ENCODE measurements around the gene OCLN.
"Not testable (repeated sequence)": the region's sequence is repeated elsewhere in the genome, so short reads cannot be mapped to it uniquely, and the experiment has no call there.

The OCLN gene

DNA sequence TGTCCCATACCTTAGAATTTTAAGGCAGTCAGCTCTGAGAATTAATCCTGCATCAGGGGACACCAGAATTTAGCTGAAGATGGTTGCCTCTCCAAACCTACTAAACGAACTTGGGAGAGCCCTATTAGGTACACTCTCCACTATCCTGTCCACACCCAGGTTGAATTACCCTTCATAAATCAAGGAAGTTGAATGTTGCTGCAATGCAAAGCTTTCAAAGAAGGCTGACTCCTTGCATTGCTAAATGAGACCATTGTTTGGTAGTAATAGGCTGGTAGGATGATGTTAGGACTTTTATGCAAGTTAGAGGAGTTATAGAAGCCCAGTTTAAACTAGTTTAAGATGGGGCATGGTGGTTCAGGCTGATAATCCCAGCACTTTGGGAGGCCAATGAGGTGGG, 48.8 kb downstream of the OCLN start:
- H2BK12ac ChIP-seq (ENCODE audit: low read length in 2 of 2); H2BK5ac ChIP-seq (ENCODE audit: low read depth, low read length, poor library complexity, severe bottlenecking); H3K27ac ChIP-seq (ENCODE audit: low read length, poor library complexity, severe bottlenecking); H2BK120ac ChIP-seq (ENCODE audit: low read depth, low read length); DNase-seq; H3K4me2 ChIP-seq (ENCODE audit: low read length, poor library complexity, severe bottlenecking); H2BK15ac ChIP-seq (ENCODE audit: low read depth, poor library complexity, severe bottlenecking); H3K79me1 ChIP-seq (replicated peaks; ENCODE audit: low read length, poor library complexity, severe bottlenecking); H4K91ac ChIP-seq (ENCODE audit: low read length); H3K36me3 ChIP-seq (ENCODE audit: control insufficient read depth in 1 of 2, insufficient read depth in 2 of 2, low read depth in 1 of 2, low read length in 2 of 2); H3K4me3 ChIP-seq (ENCODE audit: insufficient read depth in 1 of 2, low read depth in 1 of 2, low read length in 2 of 2); H3K9ac ChIP-seq (ENCODE audit: low read length); H3K27me3 ChIP-seq (ENCODE audit: control insufficient read depth in 1 of 2, insufficient read depth in 1 of 2, low read length in 2 of 2); H3K23ac ChIP-seq (ENCODE audit: low read length in 2 of 2); H3K4me1 ChIP-seq (ENCODE audit: control insufficient read depth, insufficient read depth, low read depth, low read length); H3K14ac ChIP-seq (ENCODE audit: low read length in 2 of 2); H2AK5ac ChIP-seq (ENCODE audit: low read length, severe bottlenecking); H3K18ac ChIP-seq (ENCODE audit: low read depth in 1 of 2, low read length in 2 of 2); H3K9me3 ChIP-seq (ENCODE audit: control insufficient read depth, low read length); H2AFZ ChIP-seq (ENCODE audit: low read depth, low read length); H3K4ac ChIP-seq (ENCODE audit: low read depth in 1 of 2, low read length in 2 of 2); H4K8ac ChIP-seq (ENCODE audit: low read length): not testable (repeated sequence)
- no CpG with 5 or more reads among the region's 1 CpG for WGBS

DNA sequence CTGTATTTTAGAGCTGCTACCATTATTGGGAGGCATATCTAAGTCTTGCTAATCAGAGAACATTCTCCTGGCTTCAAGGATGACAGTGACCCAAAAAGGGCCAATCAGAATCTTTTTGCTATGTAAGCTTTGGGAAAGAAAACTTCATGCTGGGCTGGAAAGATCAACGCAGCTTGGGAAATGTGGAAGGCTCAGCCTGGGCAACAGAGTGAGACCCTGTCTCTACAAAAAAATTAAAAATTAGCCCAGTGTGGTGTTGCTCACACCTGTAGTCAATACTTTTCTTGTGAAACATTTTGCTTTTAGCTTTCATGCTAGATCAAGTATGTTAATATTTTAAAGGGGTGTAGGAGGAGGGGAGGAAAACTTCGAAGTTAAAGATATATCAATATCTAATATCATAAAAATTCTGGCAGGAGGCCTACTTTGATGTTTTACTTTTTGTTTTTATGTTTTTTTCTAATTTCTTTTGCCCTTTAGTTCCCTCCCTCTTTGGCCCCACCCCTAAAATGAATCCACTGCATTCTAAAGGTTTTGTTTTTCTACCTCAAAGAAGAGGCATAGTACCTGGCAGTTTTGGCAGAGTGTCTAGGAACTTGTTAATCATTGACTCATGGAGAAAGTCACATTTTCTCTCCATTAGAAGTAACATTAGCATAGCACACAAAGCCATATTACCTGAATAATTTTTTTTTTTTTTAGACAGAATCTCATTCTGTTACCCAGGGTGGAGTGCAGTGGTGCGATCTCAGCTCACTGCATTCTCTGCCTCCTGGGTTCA, 50.4 kb downstream of the OCLN start:
- DNase-seq; H2AFZ ChIP-seq (ENCODE audit: low read depth, low read length): not testable (repeated sequence)

GRCh38 chr5:69544602-69545001, 52.0 kb downstream of the OCLN start:
- H3K27me3 ChIP-seq (ENCODE audit: control insufficient read depth in 1 of 2, insufficient read depth in 1 of 2, low read length in 2 of 2); H2BK120ac ChIP-seq (ENCODE audit: low read depth, low read length); H3K23ac ChIP-seq (ENCODE audit: low read length in 2 of 2); H3K4ac ChIP-seq (ENCODE audit: low read depth in 1 of 2, low read length in 2 of 2); H3K9me3 ChIP-seq (ENCODE audit: control insufficient read depth, low read length); H4K91ac ChIP-seq (ENCODE audit: low read length); H2BK5ac ChIP-seq (ENCODE audit: low read depth, low read length, poor library complexity, severe bottlenecking); H3K18ac ChIP-seq (ENCODE audit: low read depth in 1 of 2, low read length in 2 of 2); H3K27ac ChIP-seq (ENCODE audit: low read length, poor library complexity, severe bottlenecking); H3K9ac ChIP-seq (ENCODE audit: low read length); H4K8ac ChIP-seq (ENCODE audit: low read length); H2AFZ ChIP-seq (ENCODE audit: low read depth, low read length); H3K14ac ChIP-seq (ENCODE audit: low read length in 2 of 2); H3K4me1 ChIP-seq (ENCODE audit: control insufficient read depth, insufficient read depth, low read depth, low read length); H2AK5ac ChIP-seq (ENCODE audit: low read length, severe bottlenecking); H3K79me1 ChIP-seq (replicated peaks; ENCODE audit: low read length, poor library complexity, severe bottlenecking); H3K4me3 ChIP-seq (ENCODE audit: insufficient read depth in 1 of 2, low read depth in 1 of 2, low read length in 2 of 2); H2BK12ac ChIP-seq (ENCODE audit: low read length in 2 of 2); H3K4me2 ChIP-seq (ENCODE audit: low read length, poor library complexity, severe bottlenecking); DNase-seq; H3K36me3 ChIP-seq (ENCODE audit: control insufficient read depth in 1 of 2, insufficient read depth in 2 of 2, low read depth in 1 of 2, low read length in 2 of 2); H2BK15ac ChIP-seq (ENCODE audit: low read depth, poor library complexity, severe bottlenecking): not testable (repeated sequence)
- no CpG with 5 or more reads among the region's 7 CpGs for WGBS

More for the DNA sequence above, 50.4 kb downstream of the OCLN start:
- not testable (repeated sequence) for H3K79me1 ChIP-seq (replicated peaks; ENCODE audit: low read length, poor library complexity, severe bottlenecking); H3K27me3 ChIP-seq (ENCODE audit: control insufficient read depth in 1 of 2, insufficient read depth in 1 of 2, low read length in 2 of 2); H3K27ac ChIP-seq (ENCODE audit: low read length, poor library complexity, severe bottlenecking); H3K23ac ChIP-seq (ENCODE audit: low read length in 2 of 2); H2BK15ac ChIP-seq (ENCODE audit: low read depth, poor library complexity, severe bottlenecking); H4K8ac ChIP-seq (ENCODE audit: low read length); H3K4me2 ChIP-seq (ENCODE audit: low read length, poor library complexity, severe bottlenecking); H3K4ac ChIP-seq (ENCODE audit: low read depth in 1 of 2, low read length in 2 of 2); H3K4me3 ChIP-seq (ENCODE audit: insufficient read depth in 1 of 2, low read depth in 1 of 2, low read length in 2 of 2); H3K14ac ChIP-seq (ENCODE audit: low read length in 2 of 2); H4K91ac ChIP-seq (ENCODE audit: low read length); H2AK5ac ChIP-seq (ENCODE audit: low read length, severe bottlenecking); H3K4me1 ChIP-seq (ENCODE audit: control insufficient read depth, insufficient read depth, low read depth, low read length); H3K18ac ChIP-seq (ENCODE audit: low read depth in 1 of 2, low read length in 2 of 2); H2BK5ac ChIP-seq (ENCODE audit: low read depth, low read length, poor library complexity, severe bottlenecking); H2BK12ac ChIP-seq (ENCODE audit: low read length in 2 of 2); H2BK120ac ChIP-seq (ENCODE audit: low read depth, low read length); H3K9ac ChIP-seq (ENCODE audit: low read length); H3K9me3 ChIP-seq (ENCODE audit: control insufficient read depth, low read length); H3K36me3 ChIP-seq (ENCODE audit: control insufficient read depth in 1 of 2, insufficient read depth in 2 of 2, low read depth in 1 of 2, low read length in 2 of 2)
- no CpG with 5 or more reads among the region's 3 CpGs for WGBS

DNA sequence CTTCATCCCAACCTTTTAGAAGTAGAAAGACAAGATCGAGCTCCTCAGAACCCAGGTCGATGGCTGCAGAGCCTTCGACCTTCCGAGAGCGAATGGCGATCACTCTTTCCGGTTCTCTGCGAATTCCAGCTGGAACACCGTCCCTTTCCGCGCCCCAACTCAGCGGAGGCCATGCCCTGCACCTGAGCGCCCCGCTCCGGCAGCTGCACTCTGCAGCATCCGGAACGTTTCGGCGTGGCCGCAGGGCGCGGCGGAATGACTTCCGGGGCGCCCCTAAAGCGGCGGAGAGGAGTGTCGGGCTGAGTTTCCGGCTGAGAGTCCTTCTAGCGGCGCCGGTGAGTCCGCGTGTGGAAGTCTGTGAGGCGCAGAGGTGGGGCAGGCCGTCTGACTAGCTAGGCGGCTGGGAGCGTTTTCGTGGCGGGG, 67.3 kb downstream of the OCLN start, which contains the start of gene GTF2H2C:
Gene GTF2H2C (plus strand): TSS at position 284 of the 423 bp plus-strand sequence. CDS start 4,942 bp downstream, outside the sequence.
- H3K4me3 ChIP-seq (ENCODE audit: insufficient read depth in 1 of 2, low read depth in 1 of 2, low read length in 2 of 2): peak within 1 kb of the TSS; percentile 50 to 69
- H3K4me2 ChIP-seq (ENCODE audit: low read length, poor library complexity, severe bottlenecking): peak within 1 kb of the TSS; percentile 58
- peak within 1 kb of the TSS; percentile 70 for H3K9ac ChIP-seq (ENCODE audit: low read length)
- H3K27ac ChIP-seq (ENCODE audit: low read length, poor library complexity, severe bottlenecking): peak within 1 kb of the TSS; percentile 69
- 5% methylated on average over 13 of the region's 40 CpGs for WGBS
- H2AFZ ChIP-seq (ENCODE audit: low read depth, low read length); H2AK5ac ChIP-seq (ENCODE audit: low read length, severe bottlenecking); H3K4me1 ChIP-seq (ENCODE audit: control insufficient read depth, insufficient read depth, low read depth, low read length); H3K27me3 ChIP-seq (ENCODE audit: control insufficient read depth in 1 of 2, insufficient read depth in 1 of 2, low read length in 2 of 2); H4K8ac ChIP-seq (ENCODE audit: low read length); H3K23ac ChIP-seq (ENCODE audit: low read length in 2 of 2); H2BK5ac ChIP-seq (ENCODE audit: low read depth, low read length, poor library complexity, severe bottlenecking); H3K18ac ChIP-seq (ENCODE audit: low read depth in 1 of 2, low read length in 2 of 2); H2BK120ac ChIP-seq (ENCODE audit: low read depth, low read length); H4K91ac ChIP-seq (ENCODE audit: low read length); H3K4ac ChIP-seq (ENCODE audit: low read depth in 1 of 2, low read length in 2 of 2); H3K14ac ChIP-seq (ENCODE audit: low read length in 2 of 2); H3K36me3 ChIP-seq (ENCODE audit: control insufficient read depth in 1 of 2, insufficient read depth in 2 of 2, low read depth in 1 of 2, low read length in 2 of 2); H2BK12ac ChIP-seq (ENCODE audit: low read length in 2 of 2); H3K9me3 ChIP-seq (ENCODE audit: control insufficient read depth, low read length); H3K79me1 ChIP-seq (replicated peaks; ENCODE audit: low read length, poor library complexity, severe bottlenecking); H2BK15ac ChIP-seq (ENCODE audit: low read depth, poor library complexity, severe bottlenecking): not testable (repeated sequence)
- DNase-seq: peak; percentile 73
